GM15510 (cell line): ENCODE data around the gene TRAK1.

ENCODE experiments used
- POLR2A ChIP-seq: IDR thresholded peaks from 3 replicates; pipeline ENCODE4 v1.6.1; 2011; ENCODE audit warnings: borderline replicate concordance; ENCODE audit not compliant: insufficient read length; ENCODE audit errors: extremely low read depth

The TRAK1 gene

GRCh38 chr3:42229266-42229941 lies 138.2 kb downstream of the TRAK1 start:
- TF ChIP-seq POLR2A = no peak

GRCh38 chr3:42229942-42230688 lies 139.0 kb downstream of the TRAK1 start:
- no peak for TF ChIP-seq POLR2A

GRCh38 chr3:42230860-42231259 lies 139.7 kb downstream of the TRAK1 start:
- no peak for TF ChIP-seq POLR2A

- TF ChIP-seq POLR2A = no peak
Measured at GRCh38 chr3:42235532-42235931, 144.4 kb downstream of the TRAK1 start.

DNA sequence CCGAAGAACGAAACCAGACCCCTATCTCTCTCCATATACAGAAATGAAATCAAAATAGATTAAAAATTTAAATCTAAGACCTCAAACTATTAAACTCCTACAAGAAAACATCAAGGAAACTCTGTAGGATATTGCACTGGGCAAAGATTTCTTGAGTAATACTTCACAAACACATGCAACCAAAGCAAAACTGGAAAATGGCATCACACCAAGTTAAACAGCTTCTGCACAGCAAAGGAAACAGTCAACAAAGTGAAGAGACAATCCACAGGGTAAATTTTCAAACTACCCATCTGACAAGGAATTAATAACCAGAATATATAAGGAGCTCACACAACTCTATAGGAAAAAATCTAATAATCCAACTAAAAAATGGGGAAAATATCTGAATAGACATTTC lies 145.5 kb downstream of the TRAK1 start:
- TF ChIP-seq POLR2A = no peak

- no peak for TF ChIP-seq POLR2A
Measured at GRCh38 chr3:42246091-42246490, 154.9 kb downstream of the TRAK1 start.

DNA sequence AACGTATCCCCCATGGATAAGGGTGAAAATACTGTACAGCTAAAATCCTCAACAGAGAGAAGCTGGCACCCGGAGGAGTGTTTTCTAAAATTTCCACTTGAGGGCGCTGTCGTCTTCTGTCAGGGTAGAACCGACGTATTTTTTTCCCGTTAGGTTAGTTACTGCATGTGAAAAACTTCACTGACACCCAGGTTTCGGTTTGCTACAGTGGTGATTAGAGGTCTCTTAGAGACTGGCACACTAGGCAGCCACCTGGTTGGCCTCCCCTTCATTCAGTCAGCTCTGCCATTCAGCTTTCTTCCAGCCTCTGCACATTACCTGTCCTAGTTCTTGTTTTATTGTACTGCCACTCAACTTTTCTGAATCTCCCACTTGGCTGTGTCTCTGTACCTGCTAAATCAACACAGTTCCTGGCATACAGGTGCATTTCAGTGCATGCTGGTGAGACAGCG lies 156.4 kb downstream of the TRAK1 start:
- no peak for TF ChIP-seq POLR2A

DNA sequence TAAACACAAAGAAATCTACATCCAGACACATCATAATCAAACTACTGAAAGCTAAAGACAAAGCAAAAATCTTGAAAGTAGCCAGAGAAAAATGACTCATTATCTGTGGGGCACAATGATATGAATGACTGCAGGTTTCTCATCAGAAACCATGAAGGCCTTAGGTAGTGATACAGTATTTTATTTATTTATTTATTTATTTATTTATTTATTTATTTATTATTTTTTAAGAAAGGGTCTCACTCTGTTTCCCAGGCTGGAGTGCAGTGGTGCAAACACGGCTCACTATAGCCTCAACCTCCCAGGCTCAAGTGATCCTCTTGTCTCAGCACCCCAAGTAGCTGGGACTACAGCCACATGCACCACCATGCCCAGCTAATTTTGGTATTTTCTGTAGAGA lies 159.6 kb downstream of the TRAK1 start:
- TF ChIP-seq POLR2A = no peak

DNA sequence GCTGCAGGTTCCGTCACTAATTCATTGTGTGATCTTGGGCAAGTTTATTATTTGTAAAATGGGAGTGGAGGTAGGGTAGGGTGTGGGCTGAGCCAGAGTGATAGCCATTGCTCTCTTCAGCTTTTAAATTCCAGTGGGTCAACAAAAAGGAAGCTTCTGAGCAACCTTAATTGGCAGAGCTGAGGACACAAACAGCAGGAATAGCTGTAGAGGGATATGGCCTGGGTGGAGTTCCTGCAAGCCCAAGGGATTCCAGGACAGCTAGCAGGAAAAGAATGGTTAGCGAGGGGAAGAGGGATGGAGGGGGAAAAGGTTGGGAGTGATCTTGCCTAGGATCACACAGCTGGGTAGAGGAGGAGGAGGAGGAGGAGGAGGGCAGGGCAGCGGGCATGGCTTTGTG lies 163.4 kb downstream of the TRAK1 start:
- TF ChIP-seq POLR2A = no peak

DNA sequence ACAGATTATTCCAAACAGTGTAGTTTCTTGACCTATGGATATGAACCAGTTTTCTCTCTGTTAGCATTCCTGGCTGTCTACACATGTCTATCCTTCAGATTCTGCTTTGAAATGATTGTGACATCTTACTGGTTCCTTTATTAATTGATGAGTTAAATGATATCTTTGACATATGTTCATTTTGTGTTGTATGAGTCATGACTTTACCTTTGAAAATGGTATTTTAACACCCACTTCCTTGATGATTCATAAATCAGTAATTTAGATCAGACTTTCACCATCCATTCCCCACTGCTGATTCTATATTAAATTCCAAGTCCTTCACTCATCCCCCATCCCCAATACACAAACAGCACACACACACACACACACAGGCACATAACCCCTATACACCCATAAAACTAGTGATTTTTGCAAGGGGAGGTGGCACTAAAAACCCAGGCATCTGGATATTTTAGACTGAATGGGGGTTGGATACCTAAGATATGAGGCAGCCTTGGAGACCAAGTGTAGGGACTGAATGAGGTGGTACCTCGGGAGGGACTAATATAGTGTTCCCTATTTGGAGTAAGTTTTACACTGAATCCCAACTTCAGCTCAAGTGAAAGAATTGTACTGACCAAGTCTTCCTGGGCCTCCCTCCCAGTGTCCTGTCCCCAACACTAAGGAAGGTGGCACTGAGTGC lies 165.1 kb downstream of the TRAK1 start:
- no peak for TF ChIP-seq POLR2A

DNA sequence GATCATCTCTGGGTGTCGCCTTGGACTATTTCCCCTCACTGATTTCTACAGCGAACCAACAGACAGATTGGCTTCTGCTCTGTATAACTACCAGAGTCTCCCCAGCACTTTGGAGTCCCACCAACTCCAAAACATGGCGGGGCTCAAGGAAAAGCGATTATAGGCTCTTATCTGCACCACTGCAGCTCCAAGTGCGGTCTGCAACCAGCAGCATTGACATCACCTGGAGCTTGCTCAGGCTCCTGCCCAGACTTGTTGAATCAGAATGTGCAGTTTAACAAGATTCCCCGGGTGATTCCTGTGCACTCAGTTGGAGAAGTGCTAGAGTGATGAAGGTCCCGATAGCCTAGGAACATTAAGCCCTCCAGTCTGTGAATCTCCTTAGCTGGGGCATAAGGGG lies 165.8 kb downstream of the TRAK1 start:
- TF ChIP-seq POLR2A = no peak

DNA sequence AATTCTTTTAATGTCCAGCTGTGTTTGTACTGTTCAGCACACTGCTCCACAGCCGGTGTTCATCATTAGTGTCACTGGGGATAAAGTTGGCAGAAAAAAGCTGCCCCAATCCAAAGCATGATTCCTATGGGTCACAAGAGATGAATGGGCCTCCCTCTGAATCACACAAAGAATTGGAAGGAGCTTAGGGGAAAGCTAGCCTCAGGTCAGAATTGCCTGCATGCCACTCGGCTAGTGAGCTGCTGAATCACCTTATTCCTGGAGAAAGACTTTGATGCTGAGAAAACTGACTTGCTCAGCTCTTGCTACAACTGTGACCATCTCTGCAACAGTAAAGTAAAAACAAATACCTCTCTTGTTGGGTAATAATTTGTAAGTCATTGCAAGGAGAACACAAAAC lies 171.4 kb downstream of the TRAK1 start:
- TF ChIP-seq POLR2A = no peak

GRCh38 chr3:42263354-42264346 lies 172.5 kb downstream of the TRAK1 start:
- no peak for TF ChIP-seq POLR2A

DNA sequence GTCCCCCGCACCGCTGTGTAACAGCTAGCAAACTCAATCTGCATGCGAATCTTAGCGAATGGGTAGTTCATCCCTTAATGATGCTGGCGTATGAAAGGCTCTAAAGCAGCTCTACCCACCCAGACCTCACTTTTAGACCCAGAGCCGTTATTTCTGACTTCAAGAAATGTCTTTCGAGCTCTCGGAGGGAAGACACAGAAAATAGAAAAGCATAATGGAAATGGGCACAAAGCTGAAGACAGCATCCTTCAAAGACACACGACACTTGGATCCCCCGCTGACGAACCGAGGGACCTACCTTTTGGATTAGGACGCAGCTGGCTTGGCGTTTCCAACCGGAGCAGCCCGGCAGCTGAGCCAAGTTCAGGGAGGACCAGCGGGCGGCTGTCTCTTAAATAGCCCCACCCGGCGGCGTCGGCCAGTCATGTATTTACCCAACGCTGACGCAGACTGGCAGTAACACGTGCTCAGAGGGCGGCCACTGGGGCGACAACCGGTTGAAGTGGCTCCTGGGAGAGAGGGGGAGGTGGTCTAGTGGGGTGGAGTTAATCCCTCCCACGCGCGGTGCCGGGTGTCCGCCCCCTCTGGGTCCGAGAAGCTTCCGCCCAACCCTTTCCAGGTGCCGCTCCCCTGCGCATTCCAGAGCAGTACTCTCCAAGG lies 173.4 kb downstream of the TRAK1 start:
- no peak for TF ChIP-seq POLR2A

GRCh38 chr3:42265059-42265991 lies 174.2 kb downstream of the TRAK1 start:
- TF ChIP-seq POLR2A = no peak
